ENCODE data around the gene UBE2H. TPM values are rescaled to one million over a fixed set of nuclear protein-coding genes. Genes with fewer than 3 reads are reported as not detected.
A peak's percentile ranks its signal among the peaks of the same experiment; 100 is the strongest.

UBE2H gene
- total and polyA plus RNA-seq, 10 of the 15 experiments (the other 5 are each of a cell fraction or from before 2014, with no cell fraction given) = 15.6 to 75.5 (median 32.8) TPM

GRCh38 chr7:129952653-129953560 is at the start of gene UBE2H (continued):
- peak; percentile 33 for TF ChIP-seq MXI1 (IDR thresholded peaks at IDR 0.05; ENCODE audit: low read depth, low read length)
- peak; percentile 90 for TF ChIP-seq JUND (IDR thresholded peaks at IDR 0.05; ENCODE audit: low read depth, low read length)
- TF ChIP-seq ZNF687 (IDR thresholded peaks at IDR 0.05) = peak; percentile 79; the same call in 1 of the 2 replicates
- TF ChIP-seq NFXL1 (IDR thresholded peaks at IDR 0.05; ENCODE audit: borderline replicate concordance) = no peak
- TF ChIP-seq, protein P1, sequence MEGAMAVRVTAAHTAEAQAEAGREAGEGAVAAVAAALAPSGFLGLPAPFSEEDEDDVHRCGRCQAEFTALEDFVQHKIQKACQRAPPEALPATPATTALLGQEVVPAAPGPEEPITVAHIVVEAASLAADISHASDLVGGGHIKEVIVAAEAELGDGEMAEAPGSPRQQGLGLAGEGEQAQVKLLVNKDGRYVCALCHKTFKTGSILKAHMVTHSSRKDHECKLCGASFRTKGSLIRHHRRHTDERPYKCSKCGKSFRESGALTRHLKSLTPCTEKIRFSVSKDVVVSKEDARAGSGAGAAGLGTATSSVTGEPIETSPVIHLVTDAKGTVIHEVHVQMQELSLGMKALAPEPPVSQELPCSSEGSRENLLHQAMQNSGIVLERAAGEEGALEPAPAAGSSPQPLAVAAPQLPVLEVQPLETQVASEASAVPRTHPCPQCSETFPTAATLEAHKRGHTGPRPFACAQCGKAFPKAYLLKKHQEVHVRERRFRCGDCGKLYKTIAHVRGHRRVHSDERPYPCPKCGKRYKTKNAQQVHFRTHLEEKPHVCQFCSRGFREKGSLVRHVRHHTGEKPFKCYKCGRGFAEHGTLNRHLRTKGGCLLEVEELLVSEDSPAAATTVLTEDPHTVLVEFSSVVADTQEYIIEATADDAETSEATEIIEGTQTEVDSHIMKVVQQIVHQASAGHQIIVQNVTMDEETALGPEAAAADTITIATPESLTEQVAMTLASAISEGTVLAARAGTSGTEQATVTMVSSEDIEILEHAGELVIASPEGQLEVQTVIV (IDR thresholded peaks at IDR 0.05; ENCODE audit: borderline replicate concordance, partially characterized antibody) = no peak
- TF ChIP-seq REST (IDR thresholded peaks at IDR 0.05; ENCODE audit: low read depth, low read length) = no peak
- TF ChIP-seq RCOR1 (conservative IDR thresholded peaks at IDR 0.05; ENCODE audit: low read depth, low read length) = no peak
- TF ChIP-seq SIX5 (IDR thresholded peaks at IDR 0.05; ENCODE audit: low read depth, low read length, severe bottlenecking) = peak; percentile 83
- TF ChIP-seq MEF2B (IDR thresholded peaks at IDR 0.05; ENCODE audit: partially characterized antibody, poor library complexity, severe bottlenecking) = no peak
- no peak for TF ChIP-seq RELB (IDR thresholded peaks at IDR 0.05; ENCODE audit: low read depth)
- peak; percentile 95 for TF ChIP-seq NKRF (conservative IDR thresholded peaks at IDR 0.05)

Measured in GM12878 (cell line).